HG02610 (cell line): Measurements from ENCODE around the gene BET1.
A peak's percentile ranks its signal among the peaks of the same experiment; 100 is the strongest.

ENCODE experiments used
- ATAC-seq: cut with Tn5 transposase; IDR thresholded peaks from one replicate; pipeline ENCODE4 v1.9.1; 2021; ENCODE audit warnings: mild to moderate bottlenecking, moderate library complexity; ENCODE audit not compliant: unreplicated experiment

The BET1 gene

DNA sequence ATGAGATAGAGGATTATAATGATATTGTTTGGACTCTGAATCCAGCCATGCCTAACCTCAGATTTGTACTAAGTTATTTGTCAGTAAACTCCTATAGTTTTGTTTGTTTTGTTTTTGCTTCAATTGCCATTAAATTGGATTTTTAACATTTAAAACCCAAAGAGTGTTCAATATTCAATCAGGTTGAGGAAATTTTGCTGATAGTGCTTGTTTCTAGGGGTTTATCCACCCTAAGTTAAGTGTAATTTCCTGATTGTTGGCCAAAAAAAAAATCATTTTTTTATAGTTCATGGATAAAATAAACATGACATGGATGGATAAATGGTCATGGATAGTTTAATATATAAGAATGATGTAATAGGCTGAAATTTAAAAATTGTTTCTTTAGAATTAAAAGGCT is 11.4 kb upstream of the BET1 start:
- no peak for ATAC-seq

DNA sequence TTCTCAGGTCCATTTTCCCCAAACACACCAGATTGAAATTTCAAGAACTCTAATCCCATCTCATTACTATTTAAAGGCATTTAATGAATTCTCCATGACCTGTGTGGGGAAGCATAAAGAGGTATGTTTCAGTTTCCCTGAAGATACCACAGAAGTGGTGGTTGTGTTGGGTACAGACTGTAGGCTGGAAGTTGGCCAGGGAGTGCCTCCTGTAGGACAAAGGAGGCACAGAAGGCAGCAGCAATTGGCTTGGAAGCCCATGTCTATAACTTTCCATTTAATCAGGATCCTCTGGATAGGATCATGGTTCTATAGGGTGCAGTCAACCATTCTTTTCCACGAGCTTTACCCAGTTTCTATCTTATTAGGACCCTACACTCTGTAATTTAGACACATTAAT is 8.6 kb upstream of the BET1 start:
- no peak for ATAC-seq

DNA sequence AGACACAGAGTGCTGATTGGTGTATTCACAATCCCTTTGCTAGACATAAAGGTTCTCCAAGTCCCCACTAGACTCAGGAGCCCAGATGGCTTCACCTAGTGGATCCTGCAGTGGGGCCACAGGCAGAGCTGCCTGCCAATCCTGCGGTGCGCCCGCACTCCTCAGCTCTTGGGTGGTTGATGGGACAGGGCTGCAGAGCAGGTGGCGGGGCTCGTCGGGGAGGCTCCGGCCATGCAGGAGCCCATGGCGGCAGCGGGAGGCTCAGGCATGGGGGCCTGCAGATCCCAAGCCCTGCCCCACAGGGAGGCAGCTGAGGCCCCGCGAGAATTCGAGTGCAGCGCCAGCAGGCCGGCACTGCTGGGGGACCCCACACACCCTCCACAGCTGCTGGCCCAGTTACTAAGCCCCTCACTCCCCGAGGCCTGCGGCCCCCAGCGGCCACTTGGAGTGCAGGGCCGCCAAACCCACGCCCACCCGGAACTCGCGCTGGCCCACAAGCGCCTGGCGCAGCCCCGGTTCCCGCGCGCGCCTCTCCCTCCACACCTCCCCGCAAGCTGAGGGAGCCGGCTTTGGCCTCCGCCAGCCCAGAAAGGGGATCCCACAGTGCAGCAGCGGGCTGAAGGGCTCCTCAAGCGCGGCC is 7.7 kb upstream of the BET1 start:
- no peak for ATAC-seq

DNA sequence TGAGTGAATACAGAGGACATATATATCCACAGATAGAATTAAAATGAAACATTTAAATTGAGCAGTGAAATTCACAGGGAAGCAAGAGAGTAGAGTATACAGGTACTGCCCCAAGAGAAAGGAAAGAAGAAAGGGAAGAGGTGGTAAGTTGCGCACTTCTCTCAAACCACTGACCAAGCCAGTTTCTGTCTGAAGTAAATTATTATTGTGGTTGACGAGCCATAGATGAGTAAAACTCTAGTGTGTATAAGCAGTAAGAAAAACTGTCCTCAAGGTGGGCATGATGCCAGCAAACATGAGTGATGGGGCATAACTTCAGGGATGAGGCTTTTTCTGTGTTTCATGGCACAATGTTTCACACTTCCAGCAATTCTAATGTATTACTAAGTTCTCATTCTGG is 4.4 kb upstream of the BET1 start:
- peak; percentile 35 for ATAC-seq

DNA sequence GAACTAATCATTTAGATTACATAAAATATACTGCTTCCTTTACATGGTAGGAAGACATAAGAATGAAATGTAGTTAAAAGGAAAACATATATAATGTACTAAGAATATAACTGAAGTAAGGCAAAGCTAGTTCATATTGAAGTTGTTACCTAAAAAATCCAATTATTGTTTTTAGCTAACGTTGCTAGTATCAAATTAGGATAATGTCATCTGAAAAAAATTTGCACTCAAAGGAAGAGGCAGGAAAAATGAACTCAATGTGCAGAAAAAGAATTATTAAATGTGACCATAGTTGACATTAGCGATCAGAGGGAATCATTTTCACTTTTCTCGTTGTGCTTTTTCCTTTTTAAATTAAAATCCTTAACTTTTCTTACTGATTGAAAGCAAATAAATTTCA is 1.6 kb upstream of the BET1 start:
- ATAC-seq: no peak

DNA sequence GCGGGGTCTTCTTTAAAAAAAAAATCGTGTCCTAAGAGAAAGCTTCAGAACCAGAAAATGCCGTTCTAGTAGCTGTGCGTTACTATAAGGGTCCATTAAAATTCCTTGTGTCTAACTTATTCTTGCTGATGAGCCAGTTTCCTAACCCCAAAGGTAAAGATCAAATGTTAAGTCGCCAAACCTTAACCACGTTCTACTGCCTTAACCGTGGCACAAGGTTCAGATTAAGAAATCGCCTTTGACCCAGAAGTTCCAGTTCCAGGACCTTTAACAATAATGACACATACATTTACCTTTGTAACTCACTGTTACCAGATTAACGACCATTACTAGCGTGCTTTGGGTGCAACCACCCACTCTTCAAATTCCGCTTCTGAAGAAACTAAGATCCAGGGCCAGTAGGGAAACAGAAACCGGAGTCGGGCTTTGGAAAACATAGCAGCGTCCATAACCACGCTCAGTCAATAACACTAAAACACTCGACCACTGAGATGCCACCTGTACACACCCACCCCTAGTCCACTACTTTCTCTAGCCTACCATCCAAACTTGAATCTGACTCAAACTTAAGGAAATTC is 620 bp downstream of the BET1 start:
- peak; percentile 20 for ATAC-seq

DNA sequence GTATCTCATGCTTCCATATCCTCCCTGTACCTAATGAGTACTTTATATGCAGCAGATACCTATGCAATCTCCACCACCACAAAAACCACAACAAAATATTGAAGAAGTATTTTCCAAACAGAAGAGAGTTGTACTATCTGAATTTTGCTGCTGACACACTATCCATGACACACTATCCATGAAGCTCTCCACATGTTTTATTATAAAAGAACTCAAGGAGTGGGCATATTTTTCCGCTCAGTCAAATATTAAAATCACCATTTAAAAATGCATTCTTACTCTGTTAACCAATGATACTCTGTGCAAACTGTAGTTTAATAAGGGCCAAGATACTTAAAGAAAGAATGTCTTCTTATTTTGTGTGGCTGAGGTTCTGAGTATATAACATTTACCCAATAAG is 2.8 kb downstream of the BET1 start:
- no peak for ATAC-seq

- ATAC-seq: no peak
Observed at GRCh38 chr7:93997868-93998267, 6.3 kb downstream of the BET1 start.

DNA sequence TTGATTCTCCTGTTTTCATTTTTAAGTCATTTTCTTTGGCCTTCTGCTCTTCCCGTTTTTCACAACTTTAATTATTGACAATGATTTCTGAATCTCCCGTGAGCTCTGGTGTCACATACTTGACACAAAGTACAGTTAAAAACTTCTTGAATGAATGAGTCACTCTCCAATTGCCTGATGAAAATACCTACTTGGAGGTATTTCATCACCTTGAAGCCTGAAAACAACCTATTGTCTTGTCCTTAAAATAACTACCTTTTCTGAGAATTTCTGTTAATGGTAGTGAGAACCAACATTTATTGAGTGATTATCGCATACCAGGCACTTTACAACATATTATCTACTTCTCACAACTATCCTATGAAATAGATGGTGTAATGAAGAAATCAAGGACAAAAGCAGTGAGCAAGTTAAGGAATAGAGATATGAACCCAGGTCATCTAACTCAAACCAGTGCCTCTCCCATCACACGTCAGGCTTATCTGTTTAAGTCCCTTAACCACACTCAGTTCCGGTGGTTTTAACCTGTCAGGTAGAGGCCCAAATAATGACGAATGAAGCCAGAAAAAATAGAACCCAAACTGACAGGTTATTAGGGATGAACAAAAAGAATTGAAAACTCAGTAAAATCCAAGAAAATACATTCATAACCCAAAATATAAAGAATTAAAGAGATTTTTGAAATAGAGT is 11.6 kb downstream of the BET1 start:
- peak; percentile 80 for ATAC-seq

- ATAC-seq: no peak
Observed at GRCh38 chr7:93987297-93987696, 16.9 kb downstream of the BET1 start.

DNA sequence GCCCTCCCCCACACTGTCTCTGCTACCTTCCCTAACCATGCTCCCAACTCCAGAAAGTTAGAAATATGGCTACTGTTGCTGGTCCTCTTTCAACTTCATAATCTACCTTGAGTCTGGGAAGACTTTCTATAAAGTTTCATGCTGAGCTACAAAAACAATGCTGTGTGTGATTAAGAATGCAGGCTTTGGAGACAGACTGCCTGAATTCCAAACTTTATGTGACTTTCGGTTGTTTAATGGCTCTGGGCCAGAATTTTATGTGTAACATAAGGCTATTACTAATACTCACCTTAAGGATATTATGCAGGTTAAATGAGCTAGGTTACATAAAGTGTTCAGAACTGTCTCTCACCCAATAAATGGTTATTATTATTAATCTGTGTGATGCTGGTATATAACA is 19.1 kb downstream of the BET1 start:
- ATAC-seq: no peak

GRCh38 chr7:93984024-93984423 is 20.1 kb downstream of the BET1 start:
- no peak for ATAC-seq

DNA sequence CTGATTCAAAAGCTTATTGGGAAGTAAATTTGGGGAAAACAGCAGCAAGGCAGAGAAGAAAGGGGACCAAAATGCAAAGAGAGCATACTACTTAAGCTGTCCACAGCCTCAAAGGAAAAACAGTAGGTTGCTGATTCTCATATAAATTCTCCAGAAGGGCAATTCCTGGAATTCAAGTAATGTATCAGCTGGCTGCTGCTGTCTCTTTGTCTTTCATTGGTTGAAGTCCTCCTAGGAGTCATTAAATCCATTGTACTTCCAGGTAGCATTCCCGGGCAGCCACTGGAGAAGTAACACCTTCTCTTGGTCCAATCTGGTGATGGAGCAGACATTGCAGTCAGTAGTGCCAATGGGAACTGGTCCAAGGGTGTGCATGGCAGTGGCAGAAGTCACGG is 22.7 kb downstream of the BET1 start:
- no peak for ATAC-seq

- peak; percentile 60 for ATAC-seq
Observed at GRCh38 chr7:93980744-93981479, 23.2 kb downstream of the BET1 start.

- ATAC-seq: no peak
Observed at GRCh38 chr7:93977211-93977950, 26.8 kb downstream of the BET1 start.

DNA sequence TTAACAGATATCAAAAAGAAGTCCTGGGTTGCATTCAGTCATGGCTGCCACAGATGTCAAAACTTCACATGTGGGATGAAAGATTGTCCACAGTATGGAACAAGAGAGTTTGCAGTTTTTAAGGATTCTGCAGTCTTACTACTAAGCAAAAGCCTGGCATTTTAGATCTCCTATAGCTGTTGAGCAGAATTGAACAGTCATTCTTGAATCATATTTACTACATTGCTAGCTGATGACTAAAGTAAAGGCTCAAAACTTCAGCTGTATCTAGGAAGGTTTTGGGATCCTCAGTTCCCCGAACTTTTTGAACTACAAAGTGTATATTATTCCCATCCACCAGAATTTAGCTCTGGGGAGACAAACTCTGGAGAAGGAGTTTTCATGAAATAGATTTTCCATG is 31.0 kb downstream of the BET1 start:
- no peak for ATAC-seq

- ATAC-seq: no peak
Observed at GRCh38 chr7:93972029-93972725, 32.0 kb downstream of the BET1 start.

- no peak for ATAC-seq
Observed at GRCh38 chr7:93968911-93969620, 35.1 kb downstream of the BET1 start.

- ATAC-seq: no peak
Observed at GRCh38 chr7:93964813-93965212, 39.3 kb downstream of the BET1 start.

DNA sequence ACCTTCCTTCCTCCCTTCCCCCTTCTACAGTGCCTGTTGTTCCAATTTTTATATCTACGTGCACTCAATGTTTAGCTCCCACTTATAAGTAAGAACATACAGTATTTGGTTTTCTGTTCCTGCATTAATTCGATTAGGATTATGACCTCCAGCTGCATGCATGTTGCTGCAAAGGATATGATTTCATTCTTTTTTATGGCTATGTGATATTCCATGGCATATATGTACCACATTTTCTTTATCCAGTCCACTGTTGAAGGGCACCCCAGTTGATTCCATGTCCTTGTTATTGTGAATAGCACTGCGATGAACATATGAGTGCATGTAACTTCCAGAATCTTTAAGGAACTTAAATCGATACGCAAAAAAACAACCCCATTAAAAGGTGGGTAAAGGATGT is 39.9 kb downstream of the BET1 start:
- ATAC-seq: no peak
